NCI-H526 treated with DMSO at 0.1 percent for 48 hours (cell line): ENCODE measurements around the gene MOB1B.

Source experiments
- DNase-seq: peaks from one replicate; lab custom pipeline; 2025; lab: John Stamatoyannopoulos, UW

The MOB1B gene

GRCh38 chr4:70914631-70915030 is 12.5 kb downstream of the MOB1B start:
- no peak for DNase-seq

GRCh38 chr4:70915036-70915815 is 13.1 kb downstream of the MOB1B start:
- no peak for DNase-seq

DNA sequence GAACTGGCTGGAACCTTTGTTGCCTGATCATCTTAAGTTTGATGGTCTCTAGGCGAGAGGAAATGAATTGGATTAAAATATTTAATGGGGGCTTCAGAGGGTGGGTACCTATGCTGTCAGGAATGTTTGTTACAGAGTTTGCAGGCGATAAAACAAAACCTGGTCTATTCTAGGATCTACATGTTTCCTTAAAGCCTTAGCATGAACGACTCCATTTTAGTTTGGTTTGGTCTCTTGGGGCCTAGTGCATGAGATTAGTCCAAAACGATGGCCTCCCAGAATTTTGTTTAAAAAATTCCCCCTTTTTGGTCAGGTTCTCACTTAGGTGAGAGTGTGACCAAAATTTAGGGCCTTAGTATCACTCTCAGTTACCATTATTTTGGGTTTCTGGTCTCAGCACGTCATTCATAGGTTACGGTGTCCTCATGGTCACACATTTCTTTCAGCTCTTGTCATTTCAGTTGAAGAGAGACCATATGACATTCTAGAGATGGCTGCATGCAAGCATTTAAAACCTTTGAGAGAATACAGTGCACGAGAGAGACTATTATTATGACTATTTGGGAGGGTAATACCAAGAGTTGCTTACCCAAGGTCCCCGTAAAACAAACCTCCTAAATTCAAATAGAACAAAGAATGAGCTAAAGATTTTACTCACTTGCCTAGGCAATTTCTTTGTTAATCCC is 13.8 kb downstream of the MOB1B start:
- no peak for DNase-seq

DNA sequence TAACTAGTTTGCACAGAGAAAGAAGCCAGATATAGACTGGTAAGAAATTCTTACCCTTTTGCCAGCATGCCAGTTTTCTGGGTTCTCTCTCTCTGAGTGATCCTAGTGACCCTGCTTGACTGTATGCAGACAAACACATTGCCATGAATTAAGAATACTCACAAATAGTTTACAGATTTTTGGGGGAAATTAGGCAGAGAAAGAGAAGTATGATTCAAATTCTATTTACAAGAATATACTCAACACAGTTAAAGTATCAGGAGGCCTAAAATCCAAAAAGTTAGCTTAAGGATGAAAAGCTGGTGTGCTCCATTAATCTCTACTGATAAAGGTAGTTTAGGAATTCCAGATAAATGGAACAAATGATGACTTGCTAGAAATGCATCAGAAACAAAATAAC is 18.4 kb downstream of the MOB1B start:
- no peak for DNase-seq

- no peak for DNase-seq
Observed at GRCh38 chr4:70925418-70925817, 23.2 kb downstream of the MOB1B start.

DNA sequence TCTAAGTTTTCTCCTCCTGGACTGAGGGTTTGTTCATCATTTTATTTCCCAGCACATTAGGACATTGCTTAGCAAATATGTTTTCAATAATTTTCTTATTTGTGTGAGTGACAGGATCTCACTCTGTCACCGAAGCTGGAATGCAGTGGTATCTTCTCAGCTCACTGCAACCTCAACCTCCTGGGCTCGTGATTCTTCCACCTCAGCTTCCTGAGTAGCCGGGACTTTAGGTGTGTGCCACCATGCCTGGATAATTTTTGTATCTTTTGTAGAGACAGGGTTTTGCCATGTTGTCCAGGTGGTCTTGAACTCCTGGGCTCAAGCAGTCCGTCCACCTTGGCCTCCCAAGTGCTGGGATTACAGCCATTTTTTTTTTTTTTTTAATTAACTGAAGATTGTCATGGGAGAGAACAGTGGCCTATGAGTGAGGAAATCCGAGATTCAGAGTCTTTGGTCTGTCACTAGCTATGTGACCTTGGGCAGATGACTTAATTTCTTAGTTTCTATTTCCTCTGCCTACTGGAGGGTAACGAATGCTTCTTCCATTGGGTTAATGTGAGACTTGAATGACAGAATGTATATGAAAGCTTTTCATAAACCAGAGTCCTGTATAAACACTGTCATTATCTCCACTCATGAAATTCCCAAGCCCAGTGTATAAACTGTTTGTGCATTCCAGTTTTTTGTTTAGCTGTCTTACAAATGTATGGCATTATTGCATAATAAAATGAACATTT is 23.9 kb downstream of the MOB1B start:
- no peak for DNase-seq

GRCh38 chr4:70927502-70928137 is 25.5 kb downstream of the MOB1B start:
- DNase-seq: peak; percentile 35

DNA sequence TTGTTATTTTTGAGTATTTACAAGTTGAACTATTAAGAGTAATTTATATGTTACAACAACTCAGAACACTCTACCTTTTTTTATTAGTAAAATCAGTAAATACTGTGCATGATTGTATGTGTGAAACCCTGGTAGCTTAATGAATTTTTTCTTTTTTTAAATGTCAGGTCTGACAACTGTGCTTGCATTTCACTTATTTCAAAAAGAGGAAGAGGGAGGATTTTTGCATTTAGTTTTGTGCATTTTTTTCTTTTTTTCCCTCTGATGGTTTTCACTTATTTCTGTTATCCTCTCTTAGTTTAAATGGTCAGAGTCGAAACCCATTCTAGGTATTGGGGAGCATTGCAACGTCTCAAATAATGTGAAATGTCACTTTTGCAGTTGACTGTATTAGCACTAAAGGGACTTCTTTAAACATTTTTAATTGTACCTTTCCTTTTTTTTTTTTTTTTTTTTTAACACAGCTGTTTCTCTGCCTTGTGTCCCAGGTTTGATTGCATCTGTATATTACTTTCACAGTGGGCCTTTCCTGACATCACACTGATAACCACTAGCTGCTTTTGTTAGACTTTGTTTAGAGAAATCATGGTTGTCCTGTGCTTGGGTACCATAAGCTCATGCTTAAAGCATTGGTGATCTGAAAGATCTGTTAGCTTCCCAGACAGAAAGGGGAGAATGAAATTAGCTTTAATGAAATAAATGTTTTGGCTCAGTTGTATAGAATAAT is 28.5 kb downstream of the MOB1B start:
- DNase-seq: no peak

GRCh38 chr4:70931347-70931746 is 29.2 kb downstream of the MOB1B start:
- DNase-seq: no peak

GRCh38 chr4:70932984-70933383 is 30.8 kb downstream of the MOB1B start:
- DNase-seq: no peak

- DNase-seq: no peak
Observed at GRCh38 chr4:70935038-70935695, 33.0 kb downstream of the MOB1B start.

DNA sequence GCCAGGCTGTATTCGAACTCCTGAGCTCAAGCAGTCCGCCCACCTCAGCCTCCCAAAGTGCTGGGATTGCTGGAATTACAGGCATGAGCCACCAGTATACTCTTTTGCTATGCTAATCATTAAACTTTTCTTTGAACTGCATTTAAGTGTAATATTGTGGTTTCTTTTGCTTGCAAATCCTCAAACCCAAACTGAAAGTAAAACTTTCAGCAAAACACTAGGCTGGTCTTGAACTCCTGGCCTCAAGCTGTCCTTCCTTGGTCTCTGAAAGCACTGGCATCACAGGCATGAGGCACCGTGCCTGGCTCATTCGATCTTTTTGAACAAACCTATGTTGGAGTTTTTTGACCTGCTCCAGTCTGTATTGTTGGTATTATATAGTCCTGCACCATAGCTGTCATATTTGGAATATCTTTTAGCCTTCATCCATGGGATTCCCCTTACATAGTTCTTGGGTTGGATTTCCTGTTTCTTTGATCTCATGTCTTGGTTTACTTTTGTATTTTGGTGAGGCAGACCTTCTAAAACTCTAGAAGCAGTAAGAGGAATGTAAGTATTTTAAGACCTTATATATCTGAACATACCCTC is 34.1 kb downstream of the MOB1B start:
- no peak for DNase-seq

DNA sequence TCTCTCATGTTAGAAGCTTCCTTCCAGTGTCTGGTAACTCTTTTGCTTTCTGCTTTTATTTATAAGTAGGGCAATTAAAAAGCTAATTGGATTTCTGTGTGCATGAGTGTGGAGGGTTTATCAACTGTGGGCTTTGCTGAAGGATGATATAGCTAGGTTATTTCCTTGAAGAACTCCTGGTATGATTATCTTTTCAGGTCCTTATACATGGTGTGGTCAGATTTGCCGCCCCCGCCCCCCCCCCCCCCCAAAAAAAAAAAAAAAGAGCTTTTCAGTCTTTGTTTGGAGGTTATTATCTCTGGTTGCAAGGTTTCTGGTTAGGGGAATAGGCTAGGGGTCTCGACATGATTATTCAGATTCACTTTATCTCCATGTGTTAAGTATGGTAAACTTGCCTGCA is 35.9 kb downstream of the MOB1B start:
- DNase-seq: no peak

GRCh38 chr4:70940134-70940533 is 38.0 kb downstream of the MOB1B start:
- DNase-seq: no peak

GRCh38 chr4:70943114-70943513 is 40.9 kb downstream of the MOB1B start:
- DNase-seq: no peak

GRCh38 chr4:70945046-70945445 is 42.9 kb downstream of the MOB1B start:
- DNase-seq: no peak

DNA sequence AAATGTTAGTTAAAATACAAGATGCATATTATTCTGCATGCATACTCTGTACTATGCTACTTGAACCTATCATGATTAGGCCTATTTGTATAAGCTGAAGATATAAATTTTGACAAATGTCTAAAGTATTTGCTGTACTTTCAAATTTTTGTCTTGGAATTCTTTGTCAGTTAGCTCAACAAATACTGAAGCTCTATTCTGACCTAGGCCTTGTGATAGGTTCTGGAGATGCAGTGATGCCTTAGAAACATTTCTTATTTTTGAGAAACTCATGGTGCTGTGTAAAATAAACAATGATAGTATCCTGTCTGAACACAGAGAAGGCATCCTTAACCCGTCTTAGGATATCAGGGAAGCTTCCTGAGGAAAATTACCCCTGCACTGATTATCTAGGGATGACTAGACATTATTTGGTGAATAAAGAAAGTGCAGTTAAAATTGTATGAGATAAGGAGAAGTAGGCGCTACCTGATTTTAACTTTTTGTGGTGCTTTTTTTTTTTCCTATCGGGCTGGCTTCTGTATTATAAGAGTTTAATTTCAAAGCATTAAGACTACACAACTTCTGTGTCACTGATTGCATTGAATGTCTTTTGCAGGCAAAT is 43.4 kb downstream of the MOB1B start:
- DNase-seq: no peak

GRCh38 chr4:70946939-70947338 is 44.8 kb downstream of the MOB1B start:
- no peak for DNase-seq

- no peak for DNase-seq
Observed at GRCh38 chr4:70948665-70949260, 46.6 kb downstream of the MOB1B start.

DNA sequence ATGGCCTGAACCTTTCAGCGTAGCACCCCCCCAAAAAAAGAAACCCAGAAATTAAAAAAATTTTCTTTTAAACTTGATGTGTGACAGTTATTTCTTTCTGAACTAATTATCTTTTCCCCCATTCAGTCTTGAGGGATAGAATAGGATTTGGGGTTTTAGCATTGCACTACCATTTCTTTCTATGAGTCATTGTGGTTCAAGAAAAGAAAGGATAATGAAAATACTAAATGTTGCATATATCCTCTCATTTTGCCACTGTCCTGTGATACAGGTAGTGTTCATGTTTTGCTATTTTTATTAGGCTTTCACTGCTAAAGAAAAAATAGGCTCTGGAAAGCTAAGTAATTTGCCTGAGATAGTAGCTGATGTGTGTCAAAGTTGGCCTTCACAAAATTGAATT is 51.9 kb downstream of the MOB1B start:
- no peak for DNase-seq
